K562 (cell line): ENCODE results near the gene RFLNA. TPM values are rescaled to one million over a fixed set of nuclear protein-coding genes. Genes with fewer than 3 reads are reported as not detected.

Experiments
- ATAC-seq: fragments of 200-7000 bp; cut with Tn5 transposase; 3 replicates; pipeline ENCODE4 v1.9.1; 2020; ENCODE audit warnings: moderate library complexity
- BruUV-seq: library from RNA; stranded (reverse); fragments of 400-500 nt; replicated peaks from 2 replicates; lab custom pipeline; 2021; lab: Mats Ljungman, UMichigan
- CTCF ChIA-PET: fragments of 300-600 bp; formaldehyde crosslinking; extraction: SDS; loops from one replicate; lab custom pipeline; 2021; ENCODE audit warnings: low intra/inter-chr PET ratio; lab: Yijun Ruan, JAX
- POLR2A ChIA-PET: fragments of 300-600, 350-650 bp; sonication (Branson Sonifier 250); formaldehyde crosslinking; extraction: SDS; loops from one replicate; lab custom pipeline; 2021; ENCODE audit warnings: antibody characterized with exemption, inconsistent platforms; lab: Yijun Ruan, JAX
- DNase-seq, 4 experiments: peaks; one replicate each; pipeline versions ENCODE4 v3.0.0 to v3.0.0-alpha.2; 2011 to 2018; ENCODE audit warnings: low spot score in 3 of 4, mixed read lengths in 3 of 4; ENCODE audit errors: extremely low read depth in 1 of 4
- FAIRE-seq: peaks from 2 replicates; lab custom pipeline; 2011; peaks lifted over from hg19 to GRCh38; lab: Jason Lieb, UNC
- H2AFZ ChIP-seq: 2 replicates; pipeline ENCODE4 v1.6.0; 2011; ENCODE audit warnings: low read depth, low read length, control low read depth, inconsistent platforms
- H3K27ac ChIP-seq: fragments of 200-600 bp; 3 replicates; pipeline ENCODE4 v1.8.0; 2011; ENCODE audit warnings: low read depth, mild to moderate bottlenecking, control low read depth, inconsistent platforms, low read length, moderate library complexity, mixed read lengths; ENCODE audit errors: extremely low read depth
- H3K27me3 ChIP-seq, 2 experiments: fragments of 300-600 bp in 1 of 2; 2 replicates in 1 of 2; 3 replicates in 1 of 2; pipeline versions ENCODE4 v1.6.0 to v1.8.0; 2011; ENCODE audit warnings: inconsistent platforms in 2 of 2, low read length in 2 of 2, mild to moderate bottlenecking in 1 of 2, mixed read lengths in 1 of 2, moderate library complexity in 1 of 2; ENCODE audit not compliant: control insufficient read depth in 2 of 2, insufficient read depth in 2 of 2
- H3K36me3 ChIP-seq: fragments of 300-600 bp; 3 replicates; pipeline ENCODE4 v1.8.0; 2011; ENCODE audit warnings: mild to moderate bottlenecking, low read length, inconsistent platforms; ENCODE audit not compliant: control insufficient read depth, insufficient read depth
- H3K4me1 ChIP-seq, 2 experiments: fragments of 200-600 bp in 1 of 2; replicated peaks in 1 of 2; 2 replicates in 1 of 2; 3 replicates in 1 of 2; pipeline versions ENCODE4 v1.5.1 to v1.8.0; 2011; ENCODE audit warnings: inconsistent platforms in 2 of 2, low read length in 2 of 2, mild to moderate bottlenecking in 1 of 2, mixed read lengths in 1 of 2, moderate library complexity in 1 of 2; ENCODE audit not compliant: control insufficient read depth in 2 of 2, insufficient read depth in 2 of 2
- H3K4me2 ChIP-seq: 2 replicates; pipeline ENCODE4 v1.6.1; 2011; ENCODE audit warnings: low read length, control low read depth, inconsistent platforms, mixed read lengths; ENCODE audit not compliant: insufficient read depth
- H3K4me3 ChIP-seq: fragments of 200-600 bp; sonication (generic), shearing (Covaris generic); 2 replicates; pipeline ENCODE4 v1.5.1; 2016; ENCODE audit warnings: control low read depth, inconsistent platforms
- H3K79me2 ChIP-seq: fragments of 200-600 bp; 3 replicates; pipeline ENCODE4 v1.8.0; 2011; ENCODE audit warnings: low read length, inconsistent platforms; ENCODE audit not compliant: control insufficient read depth, insufficient read depth
- H3K9ac ChIP-seq, 2 experiments: 2 replicates each; pipeline versions ENCODE4 v1.6.0 to v1.6.1; 2011; ENCODE audit warnings: low read depth in 2 of 2, low read length in 2 of 2, control low read depth in 1 of 2, inconsistent platforms in 1 of 2, mild to moderate bottlenecking in 1 of 2, mixed read lengths in 1 of 2; ENCODE audit not compliant: insufficient read depth in 1 of 2
- H3K9me1 ChIP-seq: one replicate; pipeline ENCODE4 v1.6.0; 2011; ENCODE audit warnings: inconsistent platforms, mild to moderate bottlenecking, low read length, moderate library complexity; ENCODE audit not compliant: control insufficient read depth, insufficient read depth
- H3K9me3 ChIP-seq: replicated peaks from 2 replicates; pipeline ENCODE4 v1.5.1; 2011; ENCODE audit warnings: low read depth, low read length, inconsistent platforms; ENCODE audit not compliant: control insufficient read depth, insufficient read depth
- H4K20me1 ChIP-seq: replicated peaks from 2 replicates; pipeline ENCODE4 v1.6.1; 2011; ENCODE audit warnings: low read length, inconsistent platforms, mixed read lengths; ENCODE audit not compliant: control insufficient read depth, insufficient read depth
- CBX8 ChIP-seq: fragments of 200-600 bp; sonication (generic); IDR thresholded peaks from 2 replicates; pipeline ENCODE4 v1.6.1; 2012; ENCODE audit warnings: borderline replicate concordance, mixed run types, low read depth, mild to moderate bottlenecking, moderate library complexity, mixed read lengths, low read length, control low read depth, inconsistent platforms; ENCODE audit not compliant: poor library complexity, severe bottlenecking; ENCODE audit errors: extremely low read depth
- HNRNPL ChIP-seq: fragments of 200-400 bp; formaldehyde crosslinking; IDR thresholded peaks from 2 replicates; pipeline ENCODE4 v1.6.1; 2017; ENCODE audit warnings: low read depth, mild to moderate bottlenecking, low read length
- NFXL1 ChIP-seq: fragments of 450-650 bp; formaldehyde crosslinking; IDR thresholded peaks from 2 replicates; pipeline ENCODE4 v1.4.0; 2021; ENCODE audit warnings: mild to moderate bottlenecking
- NR3C1 ChIP-seq: sonication (generic); formaldehyde crosslinking; IDR thresholded peaks from 2 replicates; pipeline ENCODE4 v1.8.1; 2022; ENCODE audit warnings: missing genetic modification reagents
- SIN3A ChIP-seq, 2 experiments: fragments of 150-350 bp in 1 of 2; IDR thresholded peaks; 2 replicates each; pipeline ENCODE4 v1.6.1; 2011 to 2016; ENCODE audit warnings: borderline replicate concordance in 2 of 2, low read depth in 2 of 2, low read length in 2 of 2, mild to moderate bottlenecking in 2 of 2, moderate library complexity in 2 of 2; ENCODE audit not compliant: control insufficient read depth in 1 of 2
- SMARCE1 ChIP-seq: fragments of 450-650 bp; IDR thresholded peaks from 2 replicates; pipeline ENCODE4 v1.7.1; 2016; ENCODE audit warnings: mild to moderate bottlenecking
- TRIM24 ChIP-seq, 2 experiments: fragments of 450-650 bp; IDR thresholded peaks; 2 replicates each; pipeline ENCODE4 v1.6.1; 2016
- WGBS: fragments of 100-300 bp; shearing (Covaris generic); methylation state at CpG from one replicate; pipeline ENCODE4 v1.1.6; 2016; ENCODE audit warnings: low coverage, mixed read lengths; ENCODE audit not compliant: insufficient coverage; ENCODE audit errors: missing lambda C conversion rate; 5-methylcytosine and 5-hydroxymethylcytosine counted together
- in situ Hi-C: fragments of 300-500 bp; cut with MboI; formaldehyde crosslinking; loops from 4 replicates; pipeline ENCODE4 v1.15.0; 2018; ENCODE audit warnings: inconsistent platforms, mixed read lengths
- intact Hi-C: fragments of 100-400 bp; cut with micrococcal nuclease; formaldehyde crosslinking; loops from 2 replicates; pipeline ENCODE4 v1.14.2; 2022
- polyA plus RNA-seq, 8 experiments: library from polyadenylated mRNA; depleted of rRNA in 4 of 8; stranded (reverse) in 5 of 8; unstranded in 3 of 8; fragments of >200 nt; fragmentation: Nextera tagmentation in 2 of 8; fragmentation: Illumina TruSeq in 1 of 8; extraction: Ambion mirVana in 2 of 8; extraction: Trizol in 1 of 8; gene quantifications; 2 replicates each; pipeline versions ENCODE4 v1.2.1 to v1.2.3, GENCODE V29; 2011 to 2014; ENCODE audit warnings: inconsistent platforms in 1 of 8, missing spikeins in 1 of 8
- total RNA-seq, 7 experiments: library from RNA; depleted of rRNA in 6 of 7; stranded (reverse); fragments of >200 nt in 6 of 7; fragmentation: Illumina TruSeq in 2 of 7; extraction: Trizol in 2 of 7; gene quantifications; 2 replicates each; pipeline versions ENCODE4 v1.2.1 to v1.2.3, GENCODE V29; 2011 to 2021; ENCODE audit warnings: low replicate concordance in 1 of 7
- TF ChIP-seq, protein P1 (sequence below): fragments of 450-650 bp; IDR thresholded peaks from one replicate; pipeline ENCODE4 v1.6.1; 2018; ENCODE audit warnings: mild to moderate bottlenecking, moderate library complexity; ENCODE audit not compliant: partially characterized antibody
- TF ChIP-seq, protein P2 (sequence below): fragments of 450-650 bp; IDR thresholded peaks from 2 replicates; pipeline ENCODE4 v1.6.1; 2016; ENCODE audit warnings: borderline replicate concordance
- TF ChIP-seq, protein P3 (sequence below), 2 experiments: fragments of 450-650 bp; IDR thresholded peaks; 2 replicates each; pipeline ENCODE4 v1.6.1; 2018; ENCODE audit warnings: mild to moderate bottlenecking in 2 of 2, low read depth in 1 of 2; ENCODE audit not compliant: partially characterized antibody in 2 of 2
- TF ChIP-seq, protein P4 (sequence below): sonication (generic); formaldehyde crosslinking; IDR thresholded peaks from 2 replicates; pipeline ENCODE4 v1.5.0; 2020; ENCODE audit warnings: missing genetic modification reagents

The RFLNA gene
- total and polyA plus RNA-seq, 9 of the 15 experiments (the other 6 are each of a cell fraction or from before 2014, with no cell fraction given), result not detected

DNA sequence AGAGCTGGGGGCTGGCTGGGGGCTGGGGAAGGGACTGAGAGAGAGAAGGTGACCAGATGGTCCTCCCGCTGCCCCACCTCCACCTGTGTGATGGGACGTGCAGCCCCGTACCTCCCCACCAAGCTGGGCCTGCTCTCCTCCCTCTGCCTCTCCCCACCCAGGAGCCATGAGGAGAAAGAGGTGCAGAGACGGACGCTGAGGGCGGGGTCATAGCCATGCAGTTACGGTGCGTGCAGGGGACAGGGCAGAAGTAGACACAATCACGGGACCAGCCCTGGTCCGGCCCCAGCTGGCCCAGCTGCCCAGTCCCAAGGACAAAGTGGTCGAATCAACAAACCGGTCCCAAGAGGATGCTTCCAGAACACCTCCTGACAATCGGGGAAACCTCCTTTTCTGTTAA lies 33.2 kb downstream of the RFLNA start:
- Histone ChIP-seq H3K4me2 (no peak overlapping the region), H4K20me1 (no peaks in the 10 kb centered on the region), H3K36me3 (peaks cover 54% of the 10 kb centered on the region; the same call in 2 of the 3 replicates)
- in situ Hi-C loops, result no loop called here
- TF ChIP-seq SMARCE1 (no peak), TRIM24 (IDR thresholded peaks at IDR 0.05) (no peak), SIN3A (IDR thresholded peaks at IDR 0.05; ENCODE audit: borderline replicate concordance in 2 of 2, control insufficient read depth in 1 of 2, low read depth in 2 of 2, low read length in 2 of 2) (no peak), NFXL1 (no peak), HNRNPL (no peak), CBX8 (no peak), NR3C1 (CRISPR knock-in tag) (no peak)
- TF ChIP-seq, protein P1, sequence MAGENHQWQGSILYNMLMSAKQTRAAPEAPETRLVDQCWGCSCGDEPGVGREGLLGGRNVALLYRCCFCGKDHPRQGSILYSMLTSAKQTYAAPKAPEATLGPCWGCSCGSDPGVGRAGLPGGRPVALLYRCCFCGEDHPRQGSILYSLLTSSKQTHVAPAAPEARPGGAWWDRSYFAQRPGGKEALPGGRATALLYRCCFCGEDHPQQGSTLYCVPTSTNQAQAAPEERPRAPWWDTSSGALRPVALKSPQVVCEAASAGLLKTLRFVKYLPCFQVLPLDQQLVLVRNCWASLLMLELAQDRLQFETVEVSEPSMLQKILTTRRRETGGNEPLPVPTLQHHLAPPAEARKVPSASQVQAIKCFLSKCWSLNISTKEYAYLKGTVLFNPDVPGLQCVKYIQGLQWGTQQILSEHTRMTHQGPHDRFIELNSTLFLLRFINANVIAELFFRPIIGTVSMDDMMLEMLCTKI, result no peak
- TF ChIP-seq, protein P2, sequence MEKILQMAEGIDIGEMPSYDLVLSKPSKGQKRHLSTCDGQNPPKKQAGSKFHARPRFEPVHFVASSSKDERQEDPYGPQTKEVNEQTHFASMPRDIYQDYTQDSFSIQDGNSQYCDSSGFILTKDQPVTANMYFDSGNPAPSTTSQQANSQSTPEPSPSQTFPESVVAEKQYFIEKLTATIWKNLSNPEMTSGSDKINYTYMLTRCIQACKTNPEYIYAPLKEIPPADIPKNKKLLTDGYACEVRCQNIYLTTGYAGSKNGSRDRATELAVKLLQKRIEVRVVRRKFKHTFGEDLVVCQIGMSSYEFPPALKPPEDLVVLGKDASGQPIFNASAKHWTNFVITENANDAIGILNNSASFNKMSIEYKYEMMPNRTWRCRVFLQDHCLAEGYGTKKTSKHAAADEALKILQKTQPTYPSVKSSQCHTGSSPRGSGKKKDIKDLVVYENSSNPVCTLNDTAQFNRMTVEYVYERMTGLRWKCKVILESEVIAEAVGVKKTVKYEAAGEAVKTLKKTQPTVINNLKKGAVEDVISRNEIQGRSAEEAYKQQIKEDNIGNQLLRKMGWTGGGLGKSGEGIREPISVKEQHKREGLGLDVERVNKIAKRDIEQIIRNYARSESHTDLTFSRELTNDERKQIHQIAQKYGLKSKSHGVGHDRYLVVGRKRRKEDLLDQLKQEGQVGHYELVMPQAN, result no peak
- TF ChIP-seq, protein P3, sequence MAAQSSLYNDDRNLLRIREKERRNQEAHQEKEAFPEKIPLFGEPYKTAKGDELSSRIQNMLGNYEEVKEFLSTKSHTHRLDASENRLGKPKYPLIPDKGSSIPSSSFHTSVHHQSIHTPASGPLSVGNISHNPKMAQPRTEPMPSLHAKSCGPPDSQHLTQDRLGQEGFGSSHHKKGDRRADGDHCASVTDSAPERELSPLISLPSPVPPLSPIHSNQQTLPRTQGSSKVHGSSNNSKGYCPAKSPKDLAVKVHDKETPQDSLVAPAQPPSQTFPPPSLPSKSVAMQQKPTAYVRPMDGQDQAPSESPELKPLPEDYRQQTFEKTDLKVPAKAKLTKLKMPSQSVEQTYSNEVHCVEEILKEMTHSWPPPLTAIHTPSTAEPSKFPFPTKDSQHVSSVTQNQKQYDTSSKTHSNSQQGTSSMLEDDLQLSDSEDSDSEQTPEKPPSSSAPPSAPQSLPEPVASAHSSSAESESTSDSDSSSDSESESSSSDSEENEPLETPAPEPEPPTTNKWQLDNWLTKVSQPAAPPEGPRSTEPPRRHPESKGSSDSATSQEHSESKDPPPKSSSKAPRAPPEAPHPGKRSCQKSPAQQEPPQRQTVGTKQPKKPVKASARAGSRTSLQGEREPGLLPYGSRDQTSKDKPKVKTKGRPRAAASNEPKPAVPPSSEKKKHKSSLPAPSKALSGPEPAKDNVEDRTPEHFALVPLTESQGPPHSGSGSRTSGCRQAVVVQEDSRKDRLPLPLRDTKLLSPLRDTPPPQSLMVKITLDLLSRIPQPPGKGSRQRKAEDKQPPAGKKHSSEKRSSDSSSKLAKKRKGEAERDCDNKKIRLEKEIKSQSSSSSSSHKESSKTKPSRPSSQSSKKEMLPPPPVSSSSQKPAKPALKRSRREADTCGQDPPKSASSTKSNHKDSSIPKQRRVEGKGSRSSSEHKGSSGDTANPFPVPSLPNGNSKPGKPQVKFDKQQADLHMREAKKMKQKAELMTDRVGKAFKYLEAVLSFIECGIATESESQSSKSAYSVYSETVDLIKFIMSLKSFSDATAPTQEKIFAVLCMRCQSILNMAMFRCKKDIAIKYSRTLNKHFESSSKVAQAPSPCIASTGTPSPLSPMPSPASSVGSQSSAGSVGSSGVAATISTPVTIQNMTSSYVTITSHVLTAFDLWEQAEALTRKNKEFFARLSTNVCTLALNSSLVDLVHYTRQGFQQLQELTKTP (IDR thresholded peaks at IDR 0.05; ENCODE audit: low read depth in 1 of 2, partially characterized antibody in 2 of 2), result no peak
- TF ChIP-seq, protein P4, sequence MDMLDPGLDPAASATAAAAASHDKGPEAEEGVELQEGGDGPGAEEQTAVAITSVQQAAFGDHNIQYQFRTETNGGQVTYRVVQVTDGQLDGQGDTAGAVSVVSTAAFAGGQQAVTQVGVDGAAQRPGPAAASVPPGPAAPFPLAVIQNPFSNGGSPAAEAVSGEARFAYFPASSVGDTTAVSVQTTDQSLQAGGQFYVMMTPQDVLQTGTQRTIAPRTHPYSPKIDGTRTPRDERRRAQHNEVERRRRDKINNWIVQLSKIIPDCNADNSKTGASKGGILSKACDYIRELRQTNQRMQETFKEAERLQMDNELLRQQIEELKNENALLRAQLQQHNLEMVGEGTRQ (CRISPR knock-in tag), result no peak
- TF ChIP-seq, all 486 proteins: peak for 0
- H3K4me3 ChIP-seq, result no peak overlapping the region
- H3K9ac ChIP-seq, result no peak overlapping the region
- peaks cover 0 to 3% of the 10 kb centered on the region in 2 experiments; a peak in 1 of 5 replicates for H3K4me1 ChIP-seq
- no peak for DNase-seq
- WGBS, result 88% methylated on average over 12 of the region's 13 CpGs
- peaks cover 10% of the 10 kb centered on the region for H3K9me3 ChIP-seq
- ATAC-seq, result no peak
- no TSS peak for BruUV-seq
- ChIA-PET CTCF (no interaction called here), POLR2A (interaction anchor here (0.7 kb wide), 1 partner anchor 271 kb away, joined by 3 read pairs; no protein-coding TSS in a partner anchor)
- no peak overlapping the region for H2AFZ ChIP-seq
- no peaks in the 10 kb centered on the region for H3K79me2 ChIP-seq
- intact Hi-C loops, result loop anchor here (10.0 kb wide), 1 partner anchor 357 kb away; no protein-coding TSS in a partner anchor
- H3K27me3 ChIP-seq, result no peaks in the 10 kb centered on the region
- no peak for FAIRE-seq
- no peaks in the 10 kb centered on the region for H3K9me1 ChIP-seq
- no peak overlapping the region for H3K27ac ChIP-seq
